Measurements from ENCODE around the gene ABR.

Gene ABR

GRCh38 chr17:964876-965275, 214.9 kb downstream of the ABR start:
- Histone ChIP-seq H3K4me1 (ENCODE audit: insufficient read depth, low read length, poor library complexity, severe bottlenecking) (no peaks in the 10 kb centered on the region), H3K9ac (ENCODE audit: low read depth, low read length, poor library complexity, severe bottlenecking) (no peak overlapping the region), H4K20me1 (ENCODE audit: insufficient read depth, low read length, poor library complexity, severe bottlenecking) (no peaks in the 10 kb centered on the region), H3F3A (ENCODE audit: low read depth) (no peaks in the 10 kb centered on the region), H3K9me3 (ENCODE audit: insufficient read depth, low read depth, low read length) (no peaks in the 10 kb centered on the region), H3K79me2 (ENCODE audit: insufficient read depth, low read length) (no peaks in the 10 kb centered on the region), H3K36me3 (ENCODE audit: insufficient read depth, low read length) (no peaks in the 10 kb centered on the region), H3K27me3 (ENCODE audit: insufficient read depth, low read length, poor library complexity, severe bottlenecking) (no peaks in the 10 kb centered on the region), H3K4me2 (ENCODE audit: low read depth, low read length, poor library complexity, severe bottlenecking) (no peak overlapping the region), H3K9me2 (replicated peaks; ENCODE audit: low read depth, low read length) (no peaks in the 10 kb centered on the region), H2AFZ (ENCODE audit: low read length) (no peak overlapping the region), H3K4me3 (ENCODE audit: low read length, poor library complexity, severe bottlenecking) (no peak overlapping the region)
- TF ChIP-seq EZH2phosphoT487 (IDR thresholded peaks at IDR 0.05; ENCODE audit: borderline replicate concordance) (no peak), CTCF (conservative IDR thresholded peaks at IDR 0.05; ENCODE audit: low read length) (no peak)

GRCh38 chr17:962670-963069, 217.1 kb downstream of the ABR start:
- no peak for TF ChIP-seq EZH2phosphoT487 (IDR thresholded peaks at IDR 0.05; ENCODE audit: borderline replicate concordance)
- TF ChIP-seq CTCF (conservative IDR thresholded peaks at IDR 0.05; ENCODE audit: low read length), result no peak
- no peaks in the 10 kb centered on the region for H3K9me3 ChIP-seq (ENCODE audit: insufficient read depth, low read depth, low read length)
- H3K9me2 ChIP-seq (replicated peaks; ENCODE audit: low read depth, low read length), result no peaks in the 10 kb centered on the region
- no peaks in the 10 kb centered on the region for H4K20me1 ChIP-seq (ENCODE audit: insufficient read depth, low read length, poor library complexity, severe bottlenecking)
- no peaks in the 10 kb centered on the region for H3K36me3 ChIP-seq (ENCODE audit: insufficient read depth, low read length)
- H3K9ac ChIP-seq (ENCODE audit: low read depth, low read length, poor library complexity, severe bottlenecking), result no peak overlapping the region
- H3K27me3 ChIP-seq (ENCODE audit: insufficient read depth, low read length, poor library complexity, severe bottlenecking), result no peaks in the 10 kb centered on the region
- H3K4me3 ChIP-seq (ENCODE audit: low read length, poor library complexity, severe bottlenecking), result no peak overlapping the region
- no peaks in the 10 kb centered on the region for H3K4me1 ChIP-seq (ENCODE audit: insufficient read depth, low read length, poor library complexity, severe bottlenecking)
- H3K79me2 ChIP-seq (ENCODE audit: insufficient read depth, low read length), result no peaks in the 10 kb centered on the region
- no peaks in the 10 kb centered on the region for H3F3A ChIP-seq (ENCODE audit: low read depth)
- no peak overlapping the region for H2AFZ ChIP-seq (ENCODE audit: low read length)
- H3K4me2 ChIP-seq (ENCODE audit: low read depth, low read length, poor library complexity, severe bottlenecking), result no peak overlapping the region

- H3K79me2 ChIP-seq (ENCODE audit: insufficient read depth, low read length), result no peaks in the 10 kb centered on the region
- H3K4me2 ChIP-seq (ENCODE audit: low read depth, low read length, poor library complexity, severe bottlenecking), result no peak overlapping the region
- TF ChIP-seq CTCF (conservative IDR thresholded peaks at IDR 0.05; ENCODE audit: low read length) (no peak), EZH2phosphoT487 (IDR thresholded peaks at IDR 0.05; ENCODE audit: borderline replicate concordance) (no peak)
Observed at GRCh38 chr17:962166-962565, 217.6 kb downstream of the ABR start.

More at GRCh38 chr17:962166-962565, 217.6 kb downstream of the ABR start:
- no peaks in the 10 kb centered on the region for H3K9me3 ChIP-seq (ENCODE audit: insufficient read depth, low read depth, low read length)
- H3K27me3 ChIP-seq (ENCODE audit: insufficient read depth, low read length, poor library complexity, severe bottlenecking), result no peaks in the 10 kb centered on the region
- no peaks in the 10 kb centered on the region for H3K4me1 ChIP-seq (ENCODE audit: insufficient read depth, low read length, poor library complexity, severe bottlenecking)
- no peak overlapping the region for H2AFZ ChIP-seq (ENCODE audit: low read length)
- H3F3A ChIP-seq (ENCODE audit: low read depth), result no peaks in the 10 kb centered on the region
- H3K9me2 ChIP-seq (replicated peaks; ENCODE audit: low read depth, low read length), result no peaks in the 10 kb centered on the region
- H3K36me3 ChIP-seq (ENCODE audit: insufficient read depth, low read length), result no peaks in the 10 kb centered on the region
- H3K4me3 ChIP-seq (ENCODE audit: low read length, poor library complexity, severe bottlenecking), result no peak overlapping the region
- H4K20me1 ChIP-seq (ENCODE audit: insufficient read depth, low read length, poor library complexity, severe bottlenecking), result no peaks in the 10 kb centered on the region
- H3K9ac ChIP-seq (ENCODE audit: low read depth, low read length, poor library complexity, severe bottlenecking), result no peak overlapping the region

Data from Loucy (cell line).